Stomach (tissue), 4 donors: Measurements from ENCODE around the gene ASIC2.

Experiments
- CTCF ChIP-seq, 7 experiments: fragments of 450-650 bp in 4 of 7; fragments of 200-600 bp in 3 of 7; sonication (generic) in 3 of 7; IDR thresholded peaks; one replicate each; pipeline ENCODE4 v1.5.1; 2016 to 2019; ENCODE audit warnings: antibody characterized with exemption in 7 of 7, control low read depth in 2 of 7, mild to moderate bottlenecking in 1 of 7
- POLR2A ChIP-seq, 4 donors: fragments of 450-650 bp; IDR thresholded peaks; one replicate each; pipeline ENCODE4 v1.6.1; 2016; ENCODE audit warnings: antibody characterized with exemption in 4 of 4, control low read depth in 2 of 4, mild to moderate bottlenecking in 1 of 4, moderate library complexity in 1 of 4

GRCh38 chr17:33302394-33302793 lies 9.3 kb upstream of the ASIC2 start:
- no peak for TF ChIP-seq POLR2A (IDR thresholded peaks at IDR 0.05)
- TF ChIP-seq CTCF (IDR thresholded peaks at IDR 0.05) = no peak
